ENCODE results near the gene SHISA5. TPM values are rescaled to one million over a fixed set of nuclear protein-coding genes. Genes with fewer than 3 reads are reported as not detected.

Gene SHISA5
- total and polyA plus RNA-seq, 2 donors (not counting 1 experiment from before 2014, with no cell fraction given): 147 to 183 TPM

DNA sequence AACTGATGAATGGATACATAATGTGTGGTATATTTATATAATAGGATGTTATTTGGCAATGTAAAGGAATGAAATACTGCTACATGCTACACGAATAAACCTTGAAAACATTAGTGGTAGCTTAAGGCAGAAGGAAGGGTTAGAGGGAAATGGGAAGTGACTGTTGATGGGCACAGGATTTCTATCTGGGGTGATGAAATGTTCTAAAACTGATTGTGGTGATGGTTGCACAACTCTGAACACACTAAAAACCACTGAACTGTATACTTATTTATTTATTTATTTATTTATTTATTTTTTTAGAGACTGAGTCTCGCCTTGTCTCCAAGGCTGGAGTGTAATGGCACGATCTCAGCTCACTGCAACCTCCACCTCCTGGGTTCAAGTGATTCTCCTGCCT lies 24.8 kb upstream of the SHISA5 start:
- Histone ChIP-seq H3K9ac (ENCODE audit: low read length) (no peak overlapping the region), H3K27me3 (replicated peaks in 1 of 4; ENCODE audit: control extremely low read depth in 1 of 4, control insufficient read depth in 3 of 4, insufficient read depth in 4 of 4, low read length in 3 of 4) (no peaks in the 10 kb centered on the region), H3K79me2 (ENCODE audit: control insufficient read depth, insufficient read depth, low read length) (no peaks in the 10 kb centered on the region), H3K9me3 (ENCODE audit: control extremely low read depth in 1 of 3, control insufficient read depth in 2 of 3, insufficient read depth in 1 of 3, low read length in 2 of 3) (no peaks in the 10 kb centered on the region), H3K4me1 (ENCODE audit: control insufficient read depth in 2 of 2, insufficient read depth in 2 of 2, low read length in 2 of 2) (no peaks in the 10 kb centered on the region), H4K20me1 (ENCODE audit: control insufficient read depth, insufficient read depth, low read length, poor library complexity, severe bottlenecking) (no peaks in the 10 kb centered on the region), H3K27ac (ENCODE audit: low read length in 2 of 2) (no peak overlapping the region), H3K36me3 (replicated peaks in 1 of 2; ENCODE audit: control extremely low read depth in 1 of 2, control insufficient read depth in 1 of 2, extremely low read depth in 1 of 2, insufficient read depth in 2 of 2, low read length in 1 of 2) (no peaks in the 10 kb centered on the region), H2AFZ (ENCODE audit: insufficient read depth, low read depth, low read length, poor library complexity, severe bottlenecking) (no peak overlapping the region), H3K4me3 (ENCODE audit: control extremely low read depth in 1 of 5, extremely low read depth in 1 of 5, insufficient read depth in 1 of 5, low read depth in 2 of 5, low read length in 4 of 5) (no peak overlapping the region), H3K4me2 (replicated peaks; ENCODE audit: low read depth, low read length, poor library complexity, severe bottlenecking) (no peak overlapping the region)
- 100% methylated on average over 1 of the region's 3 CpGs for WGBS (ENCODE audit: insufficient coverage)
- TF ChIP-seq, protein P1, sequence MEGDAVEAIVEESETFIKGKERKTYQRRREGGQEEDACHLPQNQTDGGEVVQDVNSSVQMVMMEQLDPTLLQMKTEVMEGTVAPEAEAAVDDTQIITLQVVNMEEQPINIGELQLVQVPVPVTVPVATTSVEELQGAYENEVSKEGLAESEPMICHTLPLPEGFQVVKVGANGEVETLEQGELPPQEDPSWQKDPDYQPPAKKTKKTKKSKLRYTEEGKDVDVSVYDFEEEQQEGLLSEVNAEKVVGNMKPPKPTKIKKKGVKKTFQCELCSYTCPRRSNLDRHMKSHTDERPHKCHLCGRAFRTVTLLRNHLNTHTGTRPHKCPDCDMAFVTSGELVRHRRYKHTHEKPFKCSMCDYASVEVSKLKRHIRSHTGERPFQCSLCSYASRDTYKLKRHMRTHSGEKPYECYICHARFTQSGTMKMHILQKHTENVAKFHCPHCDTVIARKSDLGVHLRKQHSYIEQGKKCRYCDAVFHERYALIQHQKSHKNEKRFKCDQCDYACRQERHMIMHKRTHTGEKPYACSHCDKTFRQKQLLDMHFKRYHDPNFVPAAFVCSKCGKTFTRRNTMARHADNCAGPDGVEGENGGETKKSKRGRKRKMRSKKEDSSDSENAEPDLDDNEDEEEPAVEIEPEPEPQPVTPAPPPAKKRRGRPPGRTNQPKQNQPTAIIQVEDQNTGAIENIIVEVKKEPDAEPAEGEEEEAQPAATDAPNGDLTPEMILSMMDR (IDR thresholded peaks at IDR 0.05): no peak
- TF ChIP-seq EZH2 (IDR thresholded peaks at IDR 0.05; ENCODE audit: borderline replicate concordance, insufficient read depth, low read depth, low read length, poor library complexity, severe bottlenecking): no peak
- Mint-ChIP-seq H3K9me3 (ENCODE audit: insufficient read depth) (no peaks in the 10 kb centered on the region), H3K27me3 (no peaks in the 10 kb centered on the region), H3K27ac (no peak overlapping the region), H3K4me1 (no peaks in the 10 kb centered on the region), H3K4me3 (no peak overlapping the region)
- ATAC-seq (ENCODE audit: low read depth) (no peak), DNase-seq (no peak)
- intact Hi-C loops (cut with micrococcal nuclease): no loop called here
- CTCF ChIA-PET: interaction anchor here (2.3 kb wide), 1 partner anchor 128 kb away, joined by 7 read pairs; no protein-coding TSS in a partner anchor
- POLR2A ChIA-PET: no interaction called here

DNA sequence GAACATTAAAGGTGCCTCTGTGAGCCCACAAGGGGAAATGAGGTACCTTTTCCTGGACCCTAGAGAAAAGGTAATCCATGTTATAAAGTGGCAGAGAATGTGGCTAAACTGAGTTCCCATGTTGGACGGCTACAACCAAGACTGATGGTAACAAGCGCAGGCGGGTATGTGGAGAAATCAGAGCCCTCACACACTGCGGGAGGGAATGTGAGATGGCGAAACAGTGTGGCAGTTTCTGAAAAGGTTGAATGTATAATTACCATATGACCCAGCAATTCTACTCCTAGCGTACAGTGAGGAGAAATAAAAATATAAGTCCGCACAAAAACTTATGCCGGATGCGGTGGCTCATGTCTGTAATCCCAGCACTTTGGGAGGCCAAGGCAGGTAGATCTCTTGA lies 24.1 kb upstream of the SHISA5 start:
- ChIA-PET POLR2A (no interaction called here), CTCF (interaction anchor here (0.7 kb wide), 1 partner anchor 106 kb away, joined by 4 read pairs; no protein-coding TSS in a partner anchor)
- no peaks in the 10 kb centered on the region for H3K79me2 ChIP-seq (ENCODE audit: control insufficient read depth, insufficient read depth, low read length)
- no peak for TF ChIP-seq EZH2 (IDR thresholded peaks at IDR 0.05; ENCODE audit: borderline replicate concordance, insufficient read depth, low read depth, low read length, poor library complexity, severe bottlenecking)
- TF ChIP-seq, protein P1 (IDR thresholded peaks at IDR 0.05): no peak
- Mint-ChIP-seq H3K27ac (no peak overlapping the region), H3K4me1 (no peaks in the 10 kb centered on the region), H3K9me3 (ENCODE audit: insufficient read depth) (no peaks in the 10 kb centered on the region), H3K4me3 (no peak overlapping the region), H3K27me3 (no peaks in the 10 kb centered on the region)
- ATAC-seq (ENCODE audit: low read depth) (no peak), DNase-seq (no peak)
- no peaks in the 10 kb centered on the region for H3K4me1 ChIP-seq (ENCODE audit: control insufficient read depth in 2 of 2, insufficient read depth in 2 of 2, low read length in 2 of 2)
- no peak overlapping the region for H3K27ac ChIP-seq (ENCODE audit: low read length in 2 of 2)
- no peaks in the 10 kb centered on the region for H3K9me3 ChIP-seq (ENCODE audit: control extremely low read depth in 1 of 3, control insufficient read depth in 2 of 3, insufficient read depth in 1 of 3, low read length in 2 of 3)
- H3K4me2 ChIP-seq (replicated peaks; ENCODE audit: low read depth, low read length, poor library complexity, severe bottlenecking): no peak overlapping the region
- H3K27me3 ChIP-seq (replicated peaks in 1 of 4; ENCODE audit: control extremely low read depth in 1 of 4, control insufficient read depth in 3 of 4, insufficient read depth in 4 of 4, low read length in 3 of 4): no peaks in the 10 kb centered on the region
- intact Hi-C loops (cut with micrococcal nuclease): no loop called here
- no peaks in the 10 kb centered on the region for H3K36me3 ChIP-seq (replicated peaks in 1 of 2; ENCODE audit: control extremely low read depth in 1 of 2, control insufficient read depth in 1 of 2, extremely low read depth in 1 of 2, insufficient read depth in 2 of 2, low read length in 1 of 2)
- 86% methylated on average over 1 of the region's 9 CpGs for WGBS (ENCODE audit: insufficient coverage)
- no peak overlapping the region for H2AFZ ChIP-seq (ENCODE audit: insufficient read depth, low read depth, low read length, poor library complexity, severe bottlenecking)
- H3K4me3 ChIP-seq (ENCODE audit: control extremely low read depth in 1 of 5, extremely low read depth in 1 of 5, insufficient read depth in 1 of 5, low read depth in 2 of 5, low read length in 4 of 5): no peak overlapping the region
- no peak overlapping the region for H3K9ac ChIP-seq (ENCODE audit: low read length)
- no peaks in the 10 kb centered on the region for H4K20me1 ChIP-seq (ENCODE audit: control insufficient read depth, insufficient read depth, low read length, poor library complexity, severe bottlenecking)

Measured in B cell (primary cell).